Measurements from ENCODE around the gene CCNF. TPM values are rescaled to one million over a fixed set of nuclear protein-coding genes. Genes with fewer than 3 reads are reported as not detected.

Gene CCNF
- total RNA-seq, 1 donor from 2014 or later = 36.0 TPM

GRCh38 chr16:2425825-2426430, 3.3 kb upstream of the CCNF start:
- Mint-ChIP-seq H3K4me1 (ENCODE audit: unreplicated experiment) (peaks cover 21% of the 10 kb centered on the region), H3K9me3 (no peaks in the 10 kb centered on the region), H3K4me3 (no peak overlapping the region), H3K27me3 (peaks cover 5% of the 10 kb centered on the region), H3K36me3 (peaks cover 4% of the 10 kb centered on the region), H3K27ac (no peak overlapping the region)
- no peak for TF ChIP-seq CTCF (conservative IDR thresholded peaks at IDR 0.05)
- DNase-seq (ENCODE audit: extremely low spot score, unreplicated experiment) = no peak

GRCh38 chr16:2426941-2427361, 2.3 kb upstream of the CCNF start:
- TF ChIP-seq CTCF (conservative IDR thresholded peaks at IDR 0.05) = no peak
- H3K27ac Mint-ChIP-seq = no peak overlapping the region
- no peak for DNase-seq (ENCODE audit: extremely low spot score, unreplicated experiment)
- H3K36me3 Mint-ChIP-seq = peaks cover 4% of the 10 kb centered on the region
- H3K4me1 Mint-ChIP-seq (ENCODE audit: unreplicated experiment) = peaks cover 22% of the 10 kb centered on the region
- no peaks in the 10 kb centered on the region for H3K27me3 Mint-ChIP-seq
- no peaks in the 10 kb centered on the region for H3K9me3 Mint-ChIP-seq
- H3K4me3 Mint-ChIP-seq = no peak overlapping the region

DNA sequence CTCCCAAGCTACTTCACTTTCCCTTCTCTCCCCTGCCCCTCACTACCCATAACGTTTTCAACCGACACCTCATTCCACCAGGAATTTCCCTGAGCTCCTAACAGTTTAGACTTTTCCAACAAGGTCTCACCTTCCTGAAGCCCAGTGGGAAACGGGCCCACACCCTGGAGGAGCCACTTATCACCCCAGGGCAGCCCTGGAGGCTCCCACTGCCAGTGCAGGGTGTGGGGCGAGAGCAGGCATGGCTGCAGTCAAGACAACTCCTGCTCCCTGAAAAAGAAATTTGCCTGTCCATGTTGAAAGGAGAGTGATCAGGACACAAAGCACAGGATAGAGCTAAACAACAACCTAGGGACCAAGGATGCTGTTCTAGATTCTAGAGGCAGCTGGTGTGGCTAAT, 1.7 kb upstream of the CCNF start:
- DNase-seq (ENCODE audit: extremely low spot score, unreplicated experiment) = no peak
- no peaks in the 10 kb centered on the region for H3K27me3 Mint-ChIP-seq
- peak overlapping the region; percentile 91 for H3K4me3 Mint-ChIP-seq
- peaks cover 22% of the 10 kb centered on the region for H3K4me1 Mint-ChIP-seq (ENCODE audit: unreplicated experiment)
- H3K9me3 Mint-ChIP-seq = no peaks in the 10 kb centered on the region
- TF ChIP-seq CTCF (conservative IDR thresholded peaks at IDR 0.05) = no peak
- H3K27ac Mint-ChIP-seq = peak overlapping the region; percentile 66
- H3K36me3 Mint-ChIP-seq = peaks cover 4% of the 10 kb centered on the region

- DNase-seq (ENCODE audit: extremely low spot score, unreplicated experiment) = no peak
- H3K36me3 Mint-ChIP-seq = peaks cover 7% of the 10 kb centered on the region
- H3K4me3 Mint-ChIP-seq = peak overlapping the region; percentile 91
- H3K27me3 Mint-ChIP-seq = no peaks in the 10 kb centered on the region
- peaks cover 22% of the 10 kb centered on the region for H3K4me1 Mint-ChIP-seq (ENCODE audit: unreplicated experiment)
- TF ChIP-seq CTCF (conservative IDR thresholded peaks at IDR 0.05) = no peak
- H3K27ac Mint-ChIP-seq = peak overlapping the region; percentile 87
- no peaks in the 10 kb centered on the region for H3K9me3 Mint-ChIP-seq
These were observed 1.0 kb upstream of the CCNF start for GRCh38 chr16:2428051-2428783.

GRCh38 chr16:2428784-2429033, 538 bp upstream of the CCNF start:
- peak overlapping the region; percentile 91 for H3K4me3 Mint-ChIP-seq
- peaks cover 22% of the 10 kb centered on the region for H3K4me1 Mint-ChIP-seq (ENCODE audit: unreplicated experiment)
- H3K9me3 Mint-ChIP-seq = no peaks in the 10 kb centered on the region
- H3K27me3 Mint-ChIP-seq = no peaks in the 10 kb centered on the region
- H3K36me3 Mint-ChIP-seq = peaks cover 7% of the 10 kb centered on the region
- no peak for DNase-seq (ENCODE audit: extremely low spot score, unreplicated experiment)
- TF ChIP-seq CTCF (conservative IDR thresholded peaks at IDR 0.05) = no peak
- peak overlapping the region; percentile 87 for H3K27ac Mint-ChIP-seq
